Stimulated activated CD4-positive, alpha-beta T cell treated with anti-CD3 and anti-CD28 coated beads, Interleukin-4, amount 100 ng/mL, for 48 hours (primary cell): ENCODE results near the gene CLSTN2.
"Not testable (repeated sequence)": the region's sequence is repeated elsewhere in the genome, so short reads cannot be mapped to it uniquely, and the experiment has no call there.

Source experiments
- DNase-seq, 2 donors: peaks; one replicate each; pipeline ENCODE4 v3.0.0-alpha.2; 2020; ENCODE audit warnings: low read depth in 2 of 2

Gene CLSTN2

DNA sequence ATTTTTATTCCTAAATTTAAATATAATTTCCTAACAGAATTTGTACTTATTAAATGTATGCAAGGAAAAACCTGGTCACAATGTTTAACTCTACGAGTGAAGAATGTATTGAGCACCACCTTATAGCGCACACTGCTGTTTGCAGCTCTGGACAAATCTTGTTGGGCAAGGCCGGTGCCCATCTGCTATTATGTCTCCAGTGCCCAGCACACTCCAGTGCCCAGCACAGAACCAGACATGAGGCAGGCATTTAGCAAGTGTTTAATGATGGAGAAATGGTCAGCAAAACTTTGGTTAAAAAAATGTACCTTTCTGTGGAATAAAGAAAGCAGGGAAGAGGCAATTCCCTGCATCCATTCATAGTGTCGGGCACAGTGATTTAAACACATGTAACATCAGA, 488.2 kb downstream of the CLSTN2 start:
- no peak for DNase-seq

DNA sequence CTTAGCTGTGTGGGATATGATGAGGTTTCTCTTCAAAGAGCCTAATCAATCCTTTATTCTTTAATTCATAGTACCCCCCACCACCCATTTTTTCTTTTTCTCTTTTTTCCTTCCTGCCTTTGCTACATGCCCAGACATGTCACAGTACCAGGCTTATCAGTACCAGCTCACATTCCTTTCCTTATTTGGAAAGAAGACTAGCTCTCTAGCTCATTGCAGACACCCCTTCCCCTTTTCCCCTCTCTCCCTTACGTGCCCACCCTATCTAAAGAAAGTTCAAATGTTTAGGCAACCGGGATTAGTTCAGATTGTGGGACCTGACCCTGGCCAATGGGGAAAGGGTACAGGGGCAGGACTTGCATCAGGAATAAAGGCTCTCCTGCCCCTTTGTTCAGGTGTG, 488.6 kb downstream of the CLSTN2 start:
- not testable (repeated sequence) for DNase-seq

GRCh38 chr3:140424211-140424610, 489.2 kb downstream of the CLSTN2 start:
- DNase-seq = no peak

- DNase-seq = no peak
Measured at GRCh38 chr3:140424726-140425125, 489.7 kb downstream of the CLSTN2 start.

- DNase-seq = no peak
Measured at GRCh38 chr3:140427786-140428185, 492.8 kb downstream of the CLSTN2 start.

GRCh38 chr3:140428380-140428779, 493.4 kb downstream of the CLSTN2 start:
- DNase-seq = no peak

DNA sequence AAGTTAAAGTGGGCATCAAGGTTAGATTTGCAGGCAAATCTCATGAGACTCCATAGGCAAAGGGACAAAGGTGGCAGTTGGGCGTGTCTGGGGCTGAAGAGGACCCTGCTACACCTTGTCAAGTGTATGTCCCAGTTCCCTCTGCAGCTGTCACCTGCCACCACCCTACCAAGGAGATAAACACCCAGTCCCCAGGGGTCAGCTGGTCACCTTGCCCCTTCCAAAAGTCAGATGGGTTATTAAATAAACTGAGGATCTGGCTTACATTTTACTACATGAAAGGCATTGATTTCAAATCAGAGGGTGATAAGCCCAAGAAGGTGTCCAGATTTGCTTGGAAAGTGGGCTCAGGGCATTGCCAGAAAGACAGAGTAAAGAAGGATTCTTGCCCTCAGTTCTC, 494.8 kb downstream of the CLSTN2 start:
- DNase-seq = no peak

DNA sequence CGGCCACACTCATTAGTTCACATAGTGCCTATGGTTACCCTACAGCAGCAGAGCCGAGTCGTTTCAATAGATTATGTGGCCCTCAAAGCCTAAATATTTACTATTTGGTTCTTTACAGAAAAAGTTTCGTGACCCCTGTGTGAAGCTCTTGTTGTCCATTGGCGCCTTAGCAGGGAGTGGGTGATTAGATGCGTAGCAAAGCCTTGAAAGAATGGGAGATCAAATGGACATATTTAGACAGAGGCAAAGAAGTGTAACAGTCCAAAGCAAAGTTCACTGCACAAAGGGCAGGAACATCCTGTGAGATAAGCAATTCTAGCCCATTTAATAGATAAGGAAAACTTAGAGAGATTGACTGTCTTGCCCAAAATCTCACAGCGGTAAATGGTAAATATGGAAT, 495.5 kb downstream of the CLSTN2 start:
- DNase-seq = no peak

DNA sequence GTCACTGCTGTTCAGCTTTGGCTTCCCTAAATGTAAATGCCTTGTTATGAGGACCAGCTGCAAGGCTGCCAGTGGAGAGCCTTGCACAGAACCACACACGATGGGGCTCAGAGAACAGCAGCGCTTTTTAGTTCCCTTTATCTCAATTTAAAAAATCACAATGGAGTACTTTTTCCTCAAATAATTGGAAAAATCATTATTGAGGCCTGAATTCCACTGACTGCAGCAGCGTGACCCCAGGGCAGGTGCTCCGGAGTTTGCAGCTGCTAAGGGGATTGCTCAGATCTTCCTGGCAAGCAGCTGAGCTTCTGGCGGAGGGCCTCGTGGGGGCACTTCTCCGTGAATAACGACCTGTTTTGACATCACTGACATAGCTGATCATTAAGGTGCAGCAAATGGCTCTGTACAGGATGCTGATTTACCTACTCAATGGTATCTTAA, 497.3 kb downstream of the CLSTN2 start:
- no peak for DNase-seq

DNA sequence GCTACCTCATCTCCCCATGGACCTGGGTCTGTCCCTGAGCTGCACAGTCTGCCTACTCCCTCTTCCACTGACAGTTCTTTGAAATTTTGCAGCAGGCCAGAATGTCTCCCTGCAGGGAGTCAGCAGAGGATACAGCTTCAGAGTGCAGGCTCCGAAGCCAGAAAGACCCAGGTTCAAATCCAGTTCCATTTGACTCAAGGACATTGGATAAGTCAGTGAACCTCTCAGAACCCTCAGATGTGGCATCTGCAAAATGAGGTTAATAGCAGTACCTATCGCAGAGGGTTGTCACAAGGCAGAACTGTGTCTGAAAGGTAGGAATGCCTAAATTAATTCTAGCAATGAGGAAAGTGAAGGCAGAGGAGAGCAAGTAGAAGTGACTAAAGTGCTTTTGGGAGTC, 498.4 kb downstream of the CLSTN2 start:
- DNase-seq = no peak

- no peak for DNase-seq
Measured at GRCh38 chr3:140434261-140434905, 499.4 kb downstream of the CLSTN2 start.

DNA sequence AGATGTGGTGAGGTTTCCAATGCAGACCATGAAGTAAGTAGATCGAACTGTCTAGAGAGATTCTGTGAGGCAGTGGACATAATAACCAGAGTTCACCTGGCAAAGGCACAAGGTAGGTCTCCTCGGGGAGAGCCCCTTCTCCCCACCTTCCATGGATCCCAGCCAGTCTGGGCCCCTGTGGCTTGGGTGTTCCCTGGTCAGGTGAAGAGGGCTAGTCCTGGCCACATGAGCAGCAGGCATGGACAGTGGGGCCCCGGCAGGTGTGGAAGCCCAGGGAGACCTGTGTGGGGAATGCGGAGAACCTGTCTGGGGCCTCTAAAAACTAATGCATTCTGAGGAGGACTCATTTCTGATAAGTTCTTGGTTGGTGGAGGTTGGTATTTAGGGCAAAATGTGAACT, 501.4 kb downstream of the CLSTN2 start:
- no peak for DNase-seq

- DNase-seq = no peak
Measured at GRCh38 chr3:140438736-140439470, 503.9 kb downstream of the CLSTN2 start.

- no peak for DNase-seq
Measured at GRCh38 chr3:140439527-140439926, 504.5 kb downstream of the CLSTN2 start.

- no peak for DNase-seq
Measured at GRCh38 chr3:140440446-140440845, 505.5 kb downstream of the CLSTN2 start.

DNA sequence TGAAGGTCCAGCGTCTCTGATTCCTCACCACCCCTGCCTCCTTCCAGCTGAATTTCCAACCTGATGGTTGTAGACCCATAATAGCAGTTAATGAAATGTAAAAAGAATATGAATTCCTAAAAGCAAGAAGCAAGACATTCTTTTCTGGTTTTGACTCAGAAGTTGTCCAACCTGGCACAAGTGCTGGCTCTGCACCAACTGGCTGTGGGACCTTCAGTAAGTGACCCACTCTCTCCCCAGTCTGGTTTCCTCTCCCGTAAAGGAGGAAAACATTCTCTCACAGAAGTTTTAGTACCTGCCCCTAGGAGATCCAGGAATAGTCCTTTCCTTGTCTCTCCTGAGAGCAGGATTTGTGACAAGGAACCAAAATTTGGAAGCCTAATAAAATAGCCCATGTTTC, 506.0 kb downstream of the CLSTN2 start:
- DNase-seq = no peak

- DNase-seq = no peak
Measured at GRCh38 chr3:140442621-140443020, 507.6 kb downstream of the CLSTN2 start.

GRCh38 chr3:140443073-140443472, 508.1 kb downstream of the CLSTN2 start:
- no peak for DNase-seq

GRCh38 chr3:140443806-140444205, 508.8 kb downstream of the CLSTN2 start:
- DNase-seq = no peak

DNA sequence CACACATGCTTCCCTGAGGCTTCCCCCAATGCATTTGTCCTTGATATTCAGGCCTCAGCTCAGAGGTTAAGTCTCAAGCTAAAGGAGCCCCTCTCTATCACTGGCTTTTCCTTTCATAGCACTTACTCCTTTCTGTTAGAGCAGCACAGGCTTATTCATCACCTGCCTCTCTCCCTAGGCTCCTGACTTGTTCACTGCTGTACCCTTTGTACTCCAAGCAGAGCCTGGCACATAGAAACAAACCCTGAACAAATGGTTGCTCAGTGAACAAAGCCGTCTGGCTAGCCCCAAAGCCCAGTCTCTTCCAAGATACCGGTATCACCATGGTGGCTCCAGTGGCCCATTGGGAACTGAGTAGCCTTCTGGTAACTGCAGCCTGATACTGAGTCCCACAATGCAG, 511.7 kb downstream of the CLSTN2 start:
- DNase-seq = no peak

GRCh38 chr3:140447136-140447535, 512.2 kb downstream of the CLSTN2 start:
- no peak for DNase-seq

- DNase-seq = no peak
Measured at GRCh38 chr3:140448001-140448400, 513.0 kb downstream of the CLSTN2 start.

GRCh38 chr3:140449413-140450256, 514.6 kb downstream of the CLSTN2 start:
- no peak for DNase-seq
